ENCODE results near the gene BACH1.
A peak's percentile ranks its signal among the peaks of the same experiment; 100 is the strongest.
"Not testable (repeated sequence)": the region's sequence is repeated elsewhere in the genome, so short reads cannot be mapped to it uniquely, and the experiment has no call there.

The BACH1 gene

DNA sequence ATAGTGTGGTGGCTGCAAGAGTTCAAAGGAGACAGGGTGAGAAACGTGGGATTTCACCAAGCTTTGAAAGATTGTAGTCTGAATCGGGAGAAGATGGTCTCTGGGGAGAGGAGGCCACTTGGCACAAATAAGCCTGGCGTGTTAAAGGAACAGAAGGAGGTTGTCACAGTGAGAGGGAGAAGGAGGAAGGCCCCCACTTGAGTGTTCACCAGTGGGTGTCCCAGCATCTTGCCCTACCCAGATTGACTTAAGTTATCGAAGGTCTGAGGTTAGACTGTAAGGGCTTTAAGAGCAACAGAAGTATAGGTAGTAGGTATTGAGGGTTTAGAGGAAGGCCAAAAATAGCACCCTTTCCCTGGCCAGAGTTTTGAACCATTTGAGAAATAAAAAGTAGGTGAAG lies 48.0 kb downstream of the BACH1 start:
- DNase-seq (ENCODE audit: low spot score) = no peak

DNA sequence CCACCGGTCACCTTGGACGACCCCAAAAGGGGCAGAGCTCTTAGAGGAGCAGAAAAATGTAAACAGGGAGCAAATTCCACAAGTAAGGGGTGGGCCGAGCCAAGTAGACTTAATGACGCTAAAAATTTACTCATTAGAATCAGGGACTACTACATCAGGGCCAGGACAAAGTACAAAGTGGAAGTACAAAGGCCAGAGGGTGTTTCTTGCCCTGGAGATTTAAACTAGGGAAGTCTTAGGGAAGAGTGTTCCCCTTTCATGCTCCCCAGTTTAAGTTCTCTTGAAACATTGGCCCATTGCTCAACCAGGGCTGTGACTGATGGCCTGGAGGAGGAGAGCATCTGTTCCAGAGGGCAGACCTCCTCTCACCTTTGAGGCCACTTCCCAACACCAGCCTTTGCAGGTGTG lies 48.6 kb downstream of the BACH1 start:
- no peak for DNase-seq (ENCODE audit: low spot score)

DNA sequence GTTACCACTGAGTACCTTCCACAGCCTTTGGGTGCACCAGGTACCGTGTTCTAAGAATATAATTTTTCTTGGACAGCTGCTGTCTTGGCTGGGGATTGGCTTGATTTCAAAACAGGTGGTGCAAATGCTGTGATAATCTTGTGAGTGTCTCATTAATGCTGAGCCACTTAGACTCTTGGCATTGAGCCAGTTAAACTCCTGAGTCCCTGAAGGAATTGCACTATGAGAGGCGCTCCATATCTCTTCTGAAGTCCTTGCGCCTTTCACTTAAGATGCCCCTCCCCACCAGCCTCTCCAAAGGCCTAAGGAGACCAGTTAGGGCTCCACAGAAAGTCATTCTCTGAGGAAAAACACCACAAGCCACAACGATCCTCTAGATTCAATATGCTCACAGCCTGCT lies 51.0 kb downstream of the BACH1 start:
- DNase-seq (ENCODE audit: low spot score) = peak; percentile 71

DNA sequence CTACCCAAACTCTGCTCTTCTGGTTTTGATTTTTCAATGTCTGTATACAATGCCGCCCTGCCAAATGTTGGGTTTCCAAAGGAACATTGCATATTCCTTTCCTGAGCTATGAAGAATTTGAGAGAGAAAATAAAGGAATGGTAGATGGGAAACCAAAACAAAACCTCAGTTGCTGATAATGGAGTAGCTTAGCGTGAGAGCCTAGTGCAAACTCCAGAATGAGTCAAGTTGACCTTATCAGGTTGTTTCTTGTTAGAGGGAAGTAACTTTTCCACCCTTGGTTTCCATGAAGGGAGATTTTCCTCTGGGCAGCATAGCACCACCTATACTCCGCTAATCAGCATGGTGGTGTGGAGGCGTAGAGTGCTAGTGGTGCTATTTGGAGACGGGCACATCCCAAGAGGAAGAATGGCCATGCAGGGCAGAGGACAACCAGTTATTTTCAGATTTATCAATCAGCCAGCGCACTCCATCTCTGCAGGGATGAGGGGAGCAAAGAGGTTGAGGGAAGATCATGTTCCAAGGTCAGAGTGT lies 51.6 kb downstream of the BACH1 start:
- DNase-seq (ENCODE audit: low spot score) = no peak

DNA sequence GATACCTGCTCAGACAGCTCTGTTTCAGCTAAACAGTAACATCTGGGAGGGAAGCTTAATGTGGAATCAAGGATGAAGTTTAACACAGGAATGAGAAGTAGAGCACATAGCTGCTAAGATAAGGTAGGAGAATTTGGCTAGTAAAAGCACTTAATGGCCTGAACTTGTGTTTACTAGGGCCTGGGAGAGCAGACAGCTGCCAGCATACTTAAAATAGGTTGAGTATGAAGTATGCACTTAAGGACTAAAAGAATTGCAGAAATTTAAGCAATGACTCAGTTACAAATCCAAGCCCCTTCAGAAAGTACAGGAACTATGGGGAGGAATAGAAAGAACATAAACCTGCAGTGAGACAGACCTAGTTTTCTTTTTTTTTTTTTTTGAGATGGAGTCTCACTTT lies 53.0 kb downstream of the BACH1 start:
- DNase-seq (ENCODE audit: low spot score) = no peak

DNA sequence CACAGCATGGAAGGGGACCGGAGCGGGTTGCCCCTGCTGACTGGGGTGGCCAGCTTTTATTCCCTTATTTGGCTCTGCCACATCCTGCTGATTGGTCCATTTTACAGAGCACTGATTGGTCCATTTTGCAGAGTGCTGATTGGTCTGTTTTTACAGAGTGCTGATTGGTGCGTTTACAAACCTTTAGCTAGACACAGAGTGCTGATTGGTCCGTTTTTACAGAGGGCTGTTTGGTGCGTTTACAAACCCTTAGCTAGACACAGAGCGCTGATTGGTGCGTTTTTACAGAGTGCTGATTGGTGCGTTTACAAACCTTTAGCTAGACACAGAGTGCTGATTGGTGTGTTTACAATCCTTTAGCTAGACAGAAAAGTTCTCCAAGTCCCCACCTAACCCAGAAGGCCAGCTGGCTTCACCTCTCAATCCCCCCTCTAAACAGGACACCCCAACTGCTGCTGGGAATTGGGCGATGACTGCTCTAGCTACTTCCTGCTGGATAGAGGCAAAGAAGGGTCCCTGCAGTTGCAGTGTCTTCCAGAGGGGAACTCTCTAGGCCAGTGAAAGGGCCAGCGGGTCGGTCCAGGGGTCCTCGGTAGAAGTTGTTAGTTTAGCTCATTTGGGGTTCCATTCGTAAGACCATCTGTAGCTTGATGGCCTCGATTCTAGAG lies 56.5 kb downstream of the BACH1 start:
- DNase-seq (ENCODE audit: low spot score) = not testable (repeated sequence)

DNA sequence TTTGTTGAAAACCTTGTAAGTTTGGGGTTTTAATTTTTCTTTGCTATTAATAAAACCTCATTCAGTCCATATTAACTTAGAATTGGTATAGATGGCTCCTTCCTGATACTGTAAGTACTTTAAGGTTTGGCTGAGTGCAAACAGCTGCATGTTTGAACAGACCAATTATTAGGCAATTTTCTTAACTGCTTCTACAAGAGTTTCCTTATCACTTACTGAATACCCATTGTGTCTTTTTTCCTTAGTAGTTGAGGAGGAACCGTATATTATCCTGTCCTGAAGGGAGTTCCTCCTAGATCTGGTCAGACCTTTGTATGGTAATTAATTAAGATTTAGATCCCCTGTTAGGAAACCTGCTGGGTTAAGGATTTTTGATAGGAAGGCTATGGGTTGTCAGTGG lies 57.6 kb downstream of the BACH1 start:
- DNase-seq (ENCODE audit: low spot score) = not testable (repeated sequence)

DNA sequence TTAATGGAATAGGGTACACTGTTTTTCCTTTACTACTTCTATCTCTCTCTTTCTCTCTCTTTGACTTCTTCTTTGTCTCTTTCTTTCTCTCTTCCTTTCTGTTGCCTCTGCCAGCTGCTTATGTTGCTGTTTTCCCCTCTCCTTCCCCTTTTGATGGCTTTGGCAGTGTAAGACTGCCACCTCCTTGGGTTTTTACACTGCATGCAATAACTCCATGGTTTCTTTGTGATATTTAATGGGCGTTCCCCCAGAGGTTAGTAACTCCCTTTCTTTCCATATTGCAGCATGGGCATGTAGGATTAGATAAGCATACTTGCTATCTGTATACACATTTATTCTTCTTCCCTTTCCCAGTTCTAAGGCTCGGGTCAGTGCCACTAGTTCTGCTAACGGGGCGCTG lies 58.1 kb downstream of the BACH1 start:
- DNase-seq (ENCODE audit: low spot score) = not testable (repeated sequence)

DNA sequence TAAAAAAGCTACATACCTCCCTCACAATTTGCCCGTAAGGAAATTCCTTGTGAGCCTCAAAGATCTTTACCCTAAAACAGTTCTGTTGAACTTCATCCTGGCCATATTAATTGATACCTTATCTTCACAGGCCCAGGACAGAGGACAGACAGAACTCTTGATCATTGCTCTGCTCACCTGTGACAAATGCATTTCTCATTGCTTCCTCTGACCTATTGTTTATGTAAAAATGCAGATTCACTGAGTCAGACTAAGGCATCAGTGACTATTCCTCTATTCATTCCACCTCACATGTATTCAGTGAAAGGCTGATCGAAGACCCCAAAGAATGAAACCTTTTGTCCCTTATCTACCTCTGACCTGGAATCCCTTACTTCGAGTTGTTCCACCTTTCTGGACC lies 61.0 kb downstream of the BACH1 start:
- DNase-seq (ENCODE audit: low spot score) = no peak

DNA sequence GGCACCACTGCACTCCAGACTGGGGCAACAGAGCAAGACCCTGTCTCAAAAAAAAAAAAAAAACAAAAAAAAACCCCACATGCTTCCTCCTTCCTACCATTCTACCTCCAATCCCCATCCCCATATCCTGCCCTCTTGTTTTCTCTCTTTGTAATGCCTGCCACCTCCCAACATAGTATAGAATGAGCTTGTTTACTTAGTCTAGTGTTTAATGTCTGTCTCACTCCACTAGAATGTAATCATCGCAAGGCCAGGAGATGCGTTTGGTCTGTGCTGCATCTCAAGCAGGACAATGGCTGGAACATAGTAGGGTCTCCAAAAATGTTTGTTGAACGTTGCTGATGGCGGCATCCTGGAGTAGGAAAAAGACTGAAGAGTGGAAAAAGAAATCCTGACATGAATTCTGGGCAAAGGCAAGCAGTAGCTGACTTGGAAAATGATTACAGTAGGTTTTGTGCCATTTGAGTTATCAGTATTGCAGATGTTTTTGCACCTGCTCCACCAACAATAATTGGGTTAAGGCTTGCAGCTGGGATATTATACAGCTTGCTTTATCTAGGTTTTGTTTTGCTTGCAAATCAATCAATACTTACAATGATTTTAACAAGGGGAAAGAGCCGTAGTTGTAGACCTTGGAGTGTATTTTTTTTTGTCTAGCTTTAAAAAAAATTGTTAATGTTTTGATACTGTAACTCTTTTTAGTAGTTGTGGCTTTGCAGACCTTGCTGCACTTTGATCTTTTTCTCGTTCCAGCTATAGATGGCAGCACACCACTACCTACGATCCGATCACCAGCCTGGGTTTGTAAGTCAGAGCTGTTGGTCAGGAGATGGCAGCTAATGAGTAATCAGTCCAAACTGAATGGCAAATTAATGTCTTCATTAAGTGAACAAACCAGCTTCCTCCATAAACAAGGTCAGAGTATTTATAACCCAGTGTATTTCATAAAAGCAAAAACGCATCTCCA lies 62.4 kb downstream of the BACH1 start:
- DNase-seq (ENCODE audit: low spot score) = no peak

DNA sequence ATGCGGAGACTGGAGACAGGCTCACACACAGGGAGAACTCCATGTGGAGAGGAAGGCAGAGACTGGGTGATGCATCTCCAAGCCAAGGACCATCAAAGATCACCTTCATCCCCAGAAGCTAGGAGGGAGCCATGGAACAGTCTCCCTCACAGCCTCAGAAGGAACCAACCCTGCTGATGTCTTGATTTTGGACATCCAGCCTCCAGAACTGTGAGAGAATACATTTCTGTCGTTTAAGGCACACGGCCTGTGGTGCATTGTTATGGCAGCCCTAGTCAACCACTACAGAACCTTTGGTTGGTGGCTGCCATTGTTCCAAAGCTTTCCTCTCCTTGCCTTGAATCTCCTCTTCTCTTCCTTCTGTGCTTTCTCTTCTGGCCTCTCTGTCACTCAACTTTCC lies 64.0 kb downstream of the BACH1 start:
- DNase-seq (ENCODE audit: low spot score) = no peak

DNA sequence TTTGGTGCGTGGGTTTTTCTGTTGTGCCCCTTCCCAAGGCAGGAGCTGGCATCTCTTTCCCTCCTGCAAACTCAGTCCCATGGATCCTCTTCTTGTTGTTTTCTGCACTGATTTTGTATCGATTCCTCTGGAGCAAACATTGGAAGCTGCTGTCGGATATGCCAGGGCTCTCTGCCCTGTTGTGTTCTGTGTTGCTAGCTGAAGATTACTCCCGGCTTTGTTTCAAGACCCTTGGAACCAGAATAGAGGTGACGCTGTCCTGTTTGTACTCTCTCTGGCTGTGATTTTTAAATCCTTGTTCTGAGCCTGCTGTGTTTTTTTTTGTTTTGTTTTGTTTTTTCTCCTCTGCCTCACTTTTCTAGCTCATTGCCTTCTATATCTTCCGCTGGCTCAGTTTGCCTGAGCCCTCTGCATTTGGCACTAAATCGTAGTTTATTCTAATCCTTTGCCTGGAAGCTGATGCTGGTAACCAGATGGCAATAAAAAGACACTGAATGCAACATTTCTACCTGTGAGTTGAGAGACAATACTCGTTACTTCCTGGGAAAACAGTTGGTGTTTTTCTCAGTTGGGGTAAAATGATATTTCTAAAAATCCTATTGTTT lies 67.0 kb downstream of the BACH1 start:
- DNase-seq (ENCODE audit: low spot score) = no peak

DNA sequence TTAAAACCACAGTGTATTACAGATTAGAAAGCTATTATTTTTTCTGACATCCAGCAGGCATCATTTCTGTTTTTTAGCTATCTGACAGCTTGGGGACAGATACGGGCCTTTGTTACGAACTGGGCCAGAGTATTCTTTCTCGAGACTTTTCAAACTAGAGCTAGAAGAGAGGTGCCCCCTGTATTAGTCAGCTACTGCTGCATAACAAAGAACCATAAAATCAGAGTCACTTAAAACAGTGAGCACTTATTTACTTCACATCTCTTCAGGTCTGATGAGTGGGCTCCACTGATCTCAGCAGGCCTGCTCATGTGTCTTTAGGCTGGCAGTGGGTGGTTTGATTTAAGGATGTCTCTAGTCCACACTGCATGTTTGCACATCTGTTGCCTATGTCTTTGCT lies 67.8 kb downstream of the BACH1 start:
- no peak for DNase-seq (ENCODE audit: low spot score)

DNA sequence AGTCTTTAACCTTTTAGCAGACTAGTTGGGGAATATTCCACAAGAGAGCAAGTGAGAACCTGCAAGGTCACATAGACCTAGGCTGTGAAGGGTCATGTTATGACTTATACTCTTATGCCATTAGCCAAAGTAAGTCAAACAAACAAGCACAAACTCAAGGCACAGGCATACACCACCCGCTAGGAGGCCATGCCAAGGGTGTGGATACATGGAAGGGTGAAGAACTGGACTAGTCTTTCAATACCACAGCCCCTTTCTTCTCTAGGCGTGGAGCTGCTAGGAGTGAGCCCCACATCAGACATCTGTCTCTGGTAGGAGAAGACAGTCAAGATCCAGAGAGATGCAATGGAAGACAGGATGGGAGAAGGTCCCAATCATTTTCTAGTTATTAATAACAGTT lies 68.6 kb downstream of the BACH1 start:
- no peak for DNase-seq (ENCODE audit: low spot score)

DNA sequence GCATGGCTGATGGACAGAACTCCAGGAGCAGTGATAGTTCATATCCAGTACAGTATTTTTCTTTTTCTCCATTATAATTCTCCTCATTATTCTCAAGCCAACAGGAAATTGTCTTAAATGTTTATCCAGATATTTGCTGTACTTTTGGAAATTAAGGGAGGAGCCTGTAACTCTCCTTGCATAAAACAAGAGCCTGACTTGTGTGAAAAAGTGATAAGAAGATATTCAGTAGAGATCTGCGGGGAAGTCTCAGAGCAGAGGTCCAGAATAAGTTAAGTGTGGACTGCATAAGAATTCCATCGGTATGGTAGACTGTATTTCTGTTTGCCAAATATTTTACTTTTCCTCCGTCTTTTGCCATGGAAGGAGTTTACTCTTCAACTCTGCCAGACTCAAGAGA lies 70.2 kb downstream of the BACH1 start:
- no peak for DNase-seq (ENCODE audit: low spot score)

DNA sequence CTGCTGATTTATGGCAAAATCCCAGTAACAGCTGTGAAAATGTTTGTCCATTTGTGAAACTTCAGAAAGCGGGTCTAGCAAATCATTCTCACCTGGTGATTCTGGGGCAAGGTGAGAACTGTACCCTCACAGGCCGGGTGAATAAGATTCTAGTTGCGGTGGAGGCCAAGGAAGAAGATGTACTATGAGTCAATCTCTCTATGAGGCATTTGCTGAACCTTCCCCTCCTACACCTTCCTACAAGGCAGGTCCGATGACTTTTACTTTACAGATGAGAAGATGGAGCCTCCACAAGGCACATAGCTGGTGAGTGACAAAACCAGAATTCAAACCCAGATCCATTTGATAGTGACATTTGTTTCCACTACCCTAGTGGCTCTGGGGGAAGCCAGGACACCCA lies 72.7 kb downstream of the BACH1 start:
- no peak for DNase-seq (ENCODE audit: low spot score)

DNA sequence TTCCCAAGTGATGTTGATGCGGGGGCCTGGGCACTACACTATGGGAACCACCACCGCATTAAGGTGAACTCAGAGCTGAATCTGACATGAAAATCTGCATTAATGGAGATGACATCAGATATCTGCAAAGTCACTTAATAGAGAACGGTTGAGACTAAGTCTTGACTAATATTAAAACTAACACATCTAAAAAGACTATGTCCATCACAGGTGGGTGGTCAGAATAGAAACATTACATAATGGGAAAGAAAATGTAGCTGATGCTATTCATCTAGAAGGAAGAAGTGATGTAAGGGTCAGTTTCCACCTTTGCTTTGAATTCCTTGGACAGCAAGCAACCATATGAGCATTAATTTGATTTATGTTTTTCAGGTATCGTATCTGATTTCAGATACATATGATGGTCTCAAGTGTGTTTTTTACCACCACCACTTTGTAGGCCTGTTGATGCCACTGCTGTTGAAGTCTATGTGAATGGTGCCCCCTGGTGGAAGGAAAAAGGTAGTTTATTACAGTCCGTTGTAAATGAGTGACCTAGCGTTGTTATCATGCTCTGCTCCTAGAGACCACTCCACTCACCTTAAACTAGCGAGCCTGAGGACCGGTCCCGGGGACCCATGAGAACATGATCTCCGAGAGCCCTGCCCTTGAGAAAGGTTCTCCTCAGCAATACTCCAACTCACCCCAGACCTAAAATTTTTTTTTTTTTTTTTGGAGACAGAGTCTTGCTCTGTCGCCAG lies 73.5 kb downstream of the BACH1 start:
- peak; percentile 70 for DNase-seq (ENCODE audit: low spot score)

DNA sequence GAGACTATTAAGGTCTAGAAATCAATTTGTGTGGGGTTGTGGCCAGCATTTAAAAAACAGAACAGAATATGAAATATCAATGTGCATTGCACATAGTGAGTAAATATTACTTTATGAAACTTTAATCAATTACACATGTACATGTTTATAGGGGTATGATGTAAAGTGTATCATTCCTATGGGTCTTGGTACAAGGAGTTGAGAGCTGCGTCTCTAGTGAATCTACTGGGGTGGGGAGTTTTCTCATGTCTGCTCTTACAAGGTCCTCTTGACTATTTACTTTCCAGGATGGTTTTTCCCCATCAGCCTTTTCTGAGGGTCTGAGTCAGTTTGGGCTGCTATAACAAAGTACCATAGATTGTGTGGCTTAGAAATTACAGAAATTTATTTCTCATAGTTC lies 75.8 kb downstream of the BACH1 start:
- no peak for DNase-seq (ENCODE audit: low spot score)

DNA sequence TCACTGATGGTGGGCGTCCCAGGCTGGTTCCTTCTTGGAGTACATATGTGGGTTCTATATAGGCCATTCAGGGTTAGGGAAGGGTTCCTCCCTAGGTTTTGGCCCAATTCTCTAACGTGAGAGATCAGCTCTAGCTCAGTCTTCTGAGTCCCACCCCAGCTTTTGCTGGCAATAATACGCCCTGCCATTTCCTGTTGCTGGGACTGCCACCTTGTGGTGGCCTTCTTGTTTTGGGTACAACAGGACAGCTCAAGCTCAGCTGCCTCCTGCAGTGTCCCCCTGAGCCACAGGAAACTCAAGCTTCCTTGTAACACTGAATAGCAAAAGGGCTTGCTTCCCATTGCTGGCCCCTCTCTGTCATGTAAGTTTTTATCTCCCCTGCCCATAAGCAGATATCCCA lies 77.8 kb downstream of the BACH1 start:
- DNase-seq (ENCODE audit: low spot score) = peak; percentile 65

DNA sequence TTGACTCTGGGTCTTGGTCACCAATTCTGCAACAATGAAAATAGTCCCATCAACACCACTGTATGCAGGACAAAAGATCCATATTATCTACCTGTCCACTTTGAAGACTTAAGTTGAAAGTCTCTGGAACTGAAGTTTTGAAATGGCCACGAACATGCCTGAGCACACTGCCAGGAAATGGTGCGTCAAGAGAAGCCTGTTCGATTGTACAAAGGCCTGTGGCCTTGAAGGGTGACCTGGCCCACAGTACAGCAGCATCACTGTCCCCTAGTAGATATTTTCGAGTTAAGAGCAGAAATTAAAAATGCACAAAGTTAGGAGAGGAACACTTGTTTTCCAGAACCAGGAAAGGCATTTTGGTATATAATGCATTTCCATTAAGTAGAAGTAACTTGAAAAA lies 78.5 kb downstream of the BACH1 start:
- no peak for DNase-seq (ENCODE audit: low spot score)

DNA sequence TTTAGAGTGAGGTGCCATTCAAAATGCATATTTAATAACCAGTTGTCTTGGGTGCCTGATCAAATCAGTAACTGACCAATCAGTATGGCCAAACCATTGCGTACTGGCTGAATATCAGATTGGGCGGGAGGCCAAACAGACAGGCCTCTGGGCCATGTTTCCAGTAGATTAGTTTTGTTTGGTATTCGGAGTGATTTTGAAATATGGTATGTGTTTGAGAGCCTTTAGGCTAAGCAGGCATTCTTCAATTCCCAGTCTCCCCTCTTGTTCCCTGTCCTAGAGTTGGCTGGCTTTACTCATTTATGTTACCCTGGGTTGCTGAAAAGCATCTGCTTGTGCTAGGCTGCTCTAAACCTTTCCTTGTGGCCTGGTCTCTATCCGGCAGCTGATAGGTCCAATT lies 80.1 kb downstream of the BACH1 start:
- DNase-seq (ENCODE audit: low spot score) = no peak

DNA sequence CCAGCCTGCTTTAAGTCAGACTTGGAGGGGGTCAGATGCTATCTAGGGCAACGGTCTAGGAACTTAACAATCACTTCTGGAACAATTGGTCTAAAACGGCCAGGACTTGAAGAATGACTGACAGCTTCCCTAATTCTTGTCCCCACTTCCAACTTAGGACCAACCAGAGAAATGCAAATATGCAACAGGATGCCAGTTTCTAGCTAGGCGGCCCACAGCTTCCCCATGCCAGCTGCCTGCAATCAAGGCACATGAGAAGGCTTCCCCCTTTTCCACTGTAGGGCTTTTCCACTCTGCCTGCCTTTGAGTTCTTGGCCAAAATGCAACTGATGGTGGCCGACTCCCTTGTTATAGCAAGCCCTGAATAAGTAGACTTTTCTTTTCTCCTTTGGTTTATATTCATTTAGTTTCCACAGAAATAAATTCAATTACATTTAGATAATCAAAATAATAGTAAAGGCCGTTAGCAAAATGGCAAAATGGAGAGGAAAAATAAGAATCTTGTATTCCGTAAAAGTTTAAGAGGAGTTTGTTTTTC lies 80.9 kb downstream of the BACH1 start:
- no peak for DNase-seq (ENCODE audit: low spot score)

Data from D341Med (cell line).